Breast epithelium (tissue), 3 donors: ENCODE measurements around the gene SPOCK1.

Experiments used
- CTCF ChIP-seq, 3 donors: fragments of 450-650 bp; IDR thresholded peaks; one replicate each; pipeline ENCODE4 v1.5.1; 2016 to 2017; ENCODE audit warnings: antibody characterized with exemption in 3 of 3, mild to moderate bottlenecking in 3 of 3, moderate library complexity in 3 of 3
- POLR2A ChIP-seq: fragments of 450-650 bp; IDR thresholded peaks from one replicate; pipeline ENCODE4 v1.6.1; 2016; ENCODE audit warnings: antibody characterized with exemption, mild to moderate bottlenecking, moderate library complexity
- POLR2AphosphoS5 ChIP-seq, 3 donors: sonication (generic); formaldehyde crosslinking; IDR thresholded peaks; one replicate each; pipeline ENCODE4 v1.6.1; 2017; ENCODE audit warnings: antibody characterized with exemption in 3 of 3

GRCh38 chr5:137481596-137481995 is 17.5 kb downstream of the SPOCK1 start:
- TF ChIP-seq CTCF (IDR thresholded peaks at IDR 0.05): no peak
- no peak for TF ChIP-seq POLR2A
- no peak for TF ChIP-seq POLR2AphosphoS5 (IDR thresholded peaks at IDR 0.05)
